A549 (cell line): Measurements from ENCODE around the gene MEGF8. TPM values are rescaled to one million over a fixed set of nuclear protein-coding genes. Genes with fewer than 3 reads are reported as not detected.

Experiments used
- ATAC-seq, 2 experiments: fragments of 200-7000 bp in 1 of 2; fragments of >200 bp in 1 of 2; cut with Nextera tagmentation in 1 of 2; cut with Tn5 transposase in 1 of 2; 3 replicates each; pipeline versions ENCODE4 v1.8.0 to v1.9.1; 2018 to 2020; ENCODE audit warnings: mild to moderate bottlenecking in 1 of 2, moderate library complexity in 1 of 2
- CTCF ChIA-PET: fragments of 300-600 bp; sonication (Branson Sonifier 250); formaldehyde crosslinking; extraction: SDS; loops from one replicate; lab custom pipeline; 2021; ENCODE audit warnings: antibody characterized with exemption, inconsistent platforms; lab: Yijun Ruan, JAX
- POLR2A ChIA-PET: fragments of 350-600 bp; formaldehyde crosslinking; extraction: SDS; loops from one replicate; lab custom pipeline; 2021; ENCODE audit warnings: antibody characterized with exemption, inconsistent platforms; lab: Yijun Ruan, JAX
- DNase-seq, 2 experiments: peaks; one replicate each; pipeline versions ENCODE4 v3.0.0 to v3.0.0-alpha.2; 2011 to 2016; ENCODE audit warnings: low read depth in 1 of 2, low spot score in 1 of 2
- FAIRE-seq: peaks from 2 replicates; lab custom pipeline; 2011; peaks lifted over from hg19 to GRCh38; lab: Jason Lieb, UNC
- H3K27ac ChIP-seq, 2 experiments: fragments of >200 bp; sonication (Bioruptor Twin); formaldehyde crosslinking; 3 replicates each; pipeline ENCODE4 v1.5.1; 2016 to 2017
- H3K4me1 ChIP-seq: fragments of >200 bp; sonication (Bioruptor Twin); formaldehyde crosslinking; 3 replicates; pipeline ENCODE4 v1.6.1; 2016
- H3K4me2 ChIP-seq: fragments of >200 bp; sonication (Bioruptor Twin); formaldehyde crosslinking; 3 replicates; pipeline ENCODE4 v1.6.1; 2016
- H3K4me3 ChIP-seq: fragments of >200 bp; sonication (Bioruptor Twin); formaldehyde crosslinking; 3 replicates; pipeline ENCODE4 v1.5.1; 2016
- H3K9me3 ChIP-seq: fragments of >200 bp; sonication (Bioruptor Twin); formaldehyde crosslinking; 3 replicates; pipeline ENCODE4 v1.6.1; 2016
- BCL3 ChIP-seq: fragments of >200 bp; sonication (Bioruptor Twin); formaldehyde crosslinking; IDR thresholded peaks from 3 replicates; pipeline ENCODE4 v1.6.1; 2016
- CHD2 ChIP-seq: fragments of 150-350 bp; IDR thresholded peaks from 2 replicates; pipeline ENCODE4 v1.6.1; 2014; ENCODE audit warnings: low read length; ENCODE audit not compliant: partially characterized antibody
- EP300 ChIP-seq, 2 experiments: fragments of >200 bp; sonication (Bioruptor Twin); formaldehyde crosslinking; IDR thresholded peaks; 2 replicates in 1 of 2; 3 replicates in 1 of 2; pipeline ENCODE4 v1.6.1; 2016 to 2017
- FOSL2 ChIP-seq, 2 experiments: fragments of 450-650 bp in 1 of 2; fragments of >200 bp in 1 of 2; sonication (Bioruptor Twin) in 1 of 2; formaldehyde crosslinking; IDR thresholded peaks; 2 replicates each; pipeline versions ENCODE4 v1.5.0 to v1.6.1; 2016 to 2020; ENCODE audit warnings: mild to moderate bottlenecking in 1 of 2, moderate library complexity in 1 of 2
- GATA3 ChIP-seq: IDR thresholded peaks from 2 replicates; pipeline ENCODE4 v1.6.1; 2012; ENCODE audit warnings: borderline replicate concordance
- HOXB13 ChIP-seq: fragments of 250-450 bp; sonication (Bioruptor Pico); IDR thresholded peaks from 2 replicates; pipeline ENCODE4 v1.5.0; 2020; ENCODE audit warnings: low read depth, mild to moderate bottlenecking, moderate library complexity
- HOXB5 ChIP-seq: fragments of 250-450 bp; sonication (Bioruptor Pico); IDR thresholded peaks from 2 replicates; pipeline ENCODE4 v1.5.0; 2020; ENCODE audit warnings: mild to moderate bottlenecking, moderate library complexity
- JUN ChIP-seq, 2 experiments: fragments of >200 bp; sonication (Bioruptor Twin); formaldehyde crosslinking; IDR thresholded peaks; 2 replicates in 1 of 2; 3 replicates in 1 of 2; pipeline ENCODE4 v1.6.1; 2016 to 2017
- MAX ChIP-seq: IDR thresholded peaks from 2 replicates; pipeline ENCODE4 v1.6.1; 2012
- MYC ChIP-seq: IDR thresholded peaks from 2 replicates; pipeline ENCODE4 v1.6.1; 2012; ENCODE audit warnings: mild to moderate bottlenecking, inconsistent platforms, low read length, improper control_type of control experiment, borderline replicate concordance
- RAD21 ChIP-seq, 2 experiments: fragments of >200 bp in 1 of 2; sonication (Bioruptor Twin) in 1 of 2; formaldehyde crosslinking in 1 of 2; IDR thresholded peaks in 1 of 2; conservative IDR thresholded peaks in 1 of 2; 2 replicates in 1 of 2; 3 replicates in 1 of 2; pipeline ENCODE4 v1.6.1; 2012 to 2018; ENCODE audit warnings: inconsistent platforms in 1 of 2
- RARB ChIP-seq: fragments of 250-450 bp; sonication (Bioruptor Pico); IDR thresholded peaks from 2 replicates; pipeline ENCODE4 v1.8.0; 2021; ENCODE audit warnings: mild to moderate bottlenecking, moderate library complexity
- RCOR1 ChIP-seq: fragments of 150-350 bp; IDR thresholded peaks from 2 replicates; pipeline ENCODE4 v1.6.1; 2014; ENCODE audit warnings: antibody characterized with exemption, low read length, low read depth
- SMC3 ChIP-seq: fragments of >200 bp; sonication (Bioruptor Twin); formaldehyde crosslinking; IDR thresholded peaks from 3 replicates; pipeline ENCODE4 v1.6.1; 2018; ENCODE audit warnings: inconsistent platforms
- SREBF2 ChIP-seq: fragments of 450-650 bp; IDR thresholded peaks from 2 replicates; pipeline ENCODE4 v1.6.1; 2014; ENCODE audit warnings: mild to moderate bottlenecking, moderate library complexity
- TFCP2L1 ChIP-seq: fragments of 250-450 bp; sonication (Bioruptor Pico); IDR thresholded peaks from 2 replicates; pipeline ENCODE4 v1.5.0; 2021; ENCODE audit warnings: mild to moderate bottlenecking
- USF2 ChIP-seq: fragments of 450-650 bp; IDR thresholded peaks from 2 replicates; pipeline ENCODE4 v1.6.1; 2014; ENCODE audit warnings: antibody characterized with exemption
- ZFP36 ChIP-seq: fragments of 450-650 bp; IDR thresholded peaks from 2 replicates; pipeline ENCODE4 v1.6.1; 2014; ENCODE audit warnings: borderline replicate concordance; ENCODE audit not compliant: partially characterized antibody
- WGBS: methylation state at CpG from one replicate; pipeline ENCODE4 v1.1.6; 2017; ENCODE audit errors: missing lambda C conversion rate; 5-methylcytosine and 5-hydroxymethylcytosine counted together
- polyA plus RNA-seq, 4 experiments: library from polyadenylated mRNA; depleted of rRNA in 3 of 4; stranded (reverse); fragments of >200 nt; fragmentation: RNase III in 1 of 4; extraction: RNeasy Plus Mini Kit Qiagen cat#74134 plus additional on column Dnase treatment in 1 of 4; gene quantifications; 2 replicates in 3 of 4; 3 replicates in 1 of 4; pipeline ENCODE4 v1.2.3, GENCODE V29; 2011 to 2017
- TF ChIP-seq, protein P1 (sequence below): fragments of >200 bp; sonication (Bioruptor Twin); formaldehyde crosslinking; IDR thresholded peaks from 3 replicates; pipeline ENCODE4 v1.5.1; 2016

The MEGF8 gene
- polyA plus RNA-seq, 2 of the 4 experiments (the other 2 are of a cell fraction): 10.4 to 27.2 TPM

GRCh38 chr19:42295831-42296525 is 29.5 kb upstream of the MEGF8 start:
- Histone ChIP-seq H3K9me3 (no peaks in the 10 kb centered on the region), H3K27ac (no peak overlapping the region), H3K4me2 (no peak overlapping the region), H3K4me3 (no peak overlapping the region), H3K4me1 (peaks cover 6% of the 10 kb centered on the region)
- ChIA-PET CTCF (interaction anchor here (0.5 to 23.7 kb wide), 43 partner anchors 4 to 193 kb away, joined by 3 to 616 read pairs (median 5); partner anchors contain the start of genes GSK3A, PAFAH1B3, POU2F2 and PRR19), POLR2A (interaction anchor here (0.7 to 1.0 kb wide), 3 partner anchors 9 to 63 kb away, joined by 3 read pairs; no protein-coding TSS in a partner anchor)
- WGBS: 72% methylated on average over 6 of the region's 6 CpGs
- DNase-seq (peak; percentile 86 to 93), ATAC-seq (peak; percentile 72 to 84), FAIRE-seq (peak; percentile 100)
- TF ChIP-seq GATA3 (peak; percentile 15; the same call in 1 of the 2 replicates), HOXB13 (CRISPR knock-in tag) (no peak), USF2 (0 out of 2 replicates have a peak, but pooled peaks have one; percentile 12), RAD21 (conservative IDR thresholded peaks at IDR 0.05 in 1 of 2, IDR thresholded peaks at IDR 0.05 in 1 of 2) (peak; percentile 83 to 88), MYC (peak; percentile 60; the same call in 1 of the 2 replicates), TFCP2L1 (CRISPR knock-in tag) (0 out of 2 replicates have a peak, but pooled peaks have one; percentile 5), SMC3 (peak; percentile 89), JUN (IDR thresholded peaks at IDR 0.05) (peak in 1 of 2 experiments; percentile 43; a peak in 2 of 5 replicates), CHD2 (no peak), BCL3 (no peak), MAX (peak; percentile 67; the same call in 1 of the 2 replicates)
- TF ChIP-seq, protein P1, sequence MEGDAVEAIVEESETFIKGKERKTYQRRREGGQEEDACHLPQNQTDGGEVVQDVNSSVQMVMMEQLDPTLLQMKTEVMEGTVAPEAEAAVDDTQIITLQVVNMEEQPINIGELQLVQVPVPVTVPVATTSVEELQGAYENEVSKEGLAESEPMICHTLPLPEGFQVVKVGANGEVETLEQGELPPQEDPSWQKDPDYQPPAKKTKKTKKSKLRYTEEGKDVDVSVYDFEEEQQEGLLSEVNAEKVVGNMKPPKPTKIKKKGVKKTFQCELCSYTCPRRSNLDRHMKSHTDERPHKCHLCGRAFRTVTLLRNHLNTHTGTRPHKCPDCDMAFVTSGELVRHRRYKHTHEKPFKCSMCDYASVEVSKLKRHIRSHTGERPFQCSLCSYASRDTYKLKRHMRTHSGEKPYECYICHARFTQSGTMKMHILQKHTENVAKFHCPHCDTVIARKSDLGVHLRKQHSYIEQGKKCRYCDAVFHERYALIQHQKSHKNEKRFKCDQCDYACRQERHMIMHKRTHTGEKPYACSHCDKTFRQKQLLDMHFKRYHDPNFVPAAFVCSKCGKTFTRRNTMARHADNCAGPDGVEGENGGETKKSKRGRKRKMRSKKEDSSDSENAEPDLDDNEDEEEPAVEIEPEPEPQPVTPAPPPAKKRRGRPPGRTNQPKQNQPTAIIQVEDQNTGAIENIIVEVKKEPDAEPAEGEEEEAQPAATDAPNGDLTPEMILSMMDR: peak; percentile 98

GRCh38 chr19:42297039-42297438 is 28.4 kb upstream of the MEGF8 start:
- TF ChIP-seq MYC (no peak), ZFP36 (no peak), RARB (CRISPR knock-in tag) (no peak), RAD21 (conservative IDR thresholded peaks at IDR 0.05 in 1 of 2, IDR thresholded peaks at IDR 0.05 in 1 of 2) (no peak), FOSL2 (IDR thresholded peaks at IDR 0.05) (no peak), FOSL2 (CRISPR knock-in tag; IDR thresholded peaks at IDR 0.05) (no peak), MAX (no peak), CHD2 (no peak), SREBF2 (no peak), HOXB5 (no peak), USF2 (no peak), RCOR1 (no peak), EP300 (IDR thresholded peaks at IDR 0.05) (no peak)
- Histone ChIP-seq H3K4me2 (no peak overlapping the region), H3K4me1 (peaks cover 8% of the 10 kb centered on the region; the same call in 2 of the 3 replicates), H3K9me3 (no peaks in the 10 kb centered on the region), H3K4me3 (no peak overlapping the region), H3K27ac (no peak overlapping the region)
- ChIA-PET CTCF (interaction anchor here (0.7 to 23.7 kb wide), 30 partner anchors 3 to 193 kb away, joined by 3 to 616 read pairs (median 7); partner anchors contain the start of genes GSK3A, PAFAH1B3, POU2F2 and PRR19), POLR2A (interaction anchor here (1.0 kb wide), 1 partner anchor 10 kb away, joined by 3 read pairs; no protein-coding TSS in a partner anchor)
- 92% methylated on average over 15 of the region's 15 CpGs for WGBS
- no peak for ATAC-seq
- no peak for DNase-seq
- FAIRE-seq: no peak
